BLaER1 treated with 17β-estradiol and CSF1 and Interleukin-3, amounts not matched to agents 10 nM and 100 nM (cell line): ENCODE results near the gene SEL1L2.

ENCODE experiments used
- H3K27ac ChIP-seq, 11 experiments: shearing (Covaris generic); formaldehyde crosslinking; 2 replicates each; pipeline ENCODE4 v1.8.1; 2022
- H3K27me3 ChIP-seq, 11 experiments: shearing (Covaris generic); formaldehyde crosslinking; 2 replicates each; pipeline ENCODE4 v1.8.1; 2022
- H3K36me3 ChIP-seq, 11 experiments: shearing (Covaris generic); formaldehyde crosslinking; 2 replicates each; pipeline ENCODE4 v1.8.1; 2022
- H3K4me1 ChIP-seq, 10 experiments: shearing (Covaris generic); formaldehyde crosslinking; 2 replicates each; pipeline ENCODE4 v1.8.1; 2022
- H3K4me2 ChIP-seq, 11 experiments: shearing (Covaris generic); formaldehyde crosslinking; 2 replicates each; pipeline ENCODE4 v1.8.1; 2022
- H3K4me3 ChIP-seq, 10 experiments: shearing (Covaris generic); formaldehyde crosslinking; 2 replicates each; pipeline ENCODE4 v1.8.1; 2022
- H3K9ac ChIP-seq, 11 experiments: shearing (Covaris generic); formaldehyde crosslinking; 2 replicates each; pipeline ENCODE4 v1.8.1; 2022
- H3K9me3 ChIP-seq, 11 experiments: shearing (Covaris generic); formaldehyde crosslinking; replicated peaks in 1 of 11; 2 replicates each; pipeline ENCODE4 v1.8.1; 2022
- H4K20me1 ChIP-seq, 11 experiments: shearing (Covaris generic); formaldehyde crosslinking; 2 replicates each; pipeline ENCODE4 v1.8.1; 2022
- Cebpa-rat ChIP-seq, 11 experiments: shearing (Covaris generic); IDR thresholded peaks; 2 replicates each; pipeline ENCODE4 v1.8.1; 2022

Gene SEL1L2

GRCh38 chr20:13799974-13800373 is 190.4 kb downstream of the SEL1L2 start:
- peaks cover 0 to 24% (median 4%) of the 10 kb centered on the region in 11 experiments; a peak in 8 of 22 replicates for H4K20me1 ChIP-seq
- no peak overlapping the region for H3K4me3 ChIP-seq
- H3K4me1 ChIP-seq: peaks cover 0 to 6% (median 0%) of the 10 kb centered on the region in 10 experiments; a peak in 2 of 20 replicates
- no peaks in the 10 kb centered on the region for H3K27me3 ChIP-seq
- TF ChIP-seq Cebpa-rat (IDR thresholded peaks at IDR 0.05): no peak
- H3K4me2 ChIP-seq: no peak overlapping the region
- no peaks in the 10 kb centered on the region for H3K9me3 ChIP-seq
- no peak overlapping the region for H3K9ac ChIP-seq
- H3K27ac ChIP-seq: peak overlapping the region in 1 of 11 experiments; percentile 19; a peak in 1 of 22 replicates
- peaks cover 97 to 100% (median 99%) of the 10 kb centered on the region in 11 experiments for H3K36me3 ChIP-seq
